ENCODE results near the gene SOCS2. TPM values are rescaled to one million over a fixed set of nuclear protein-coding genes. Genes with fewer than 3 reads are reported as not detected.

SOCS2 gene
- total RNA-seq, 1 experiment from 2014 or later: 57.2 TPM

- Histone ChIP-seq H3K4me1 (ENCODE audit: insufficient read depth, low read length) (no peaks in the 10 kb centered on the region), H3K14ac (ENCODE audit: insufficient read depth, low read length) (no peak overlapping the region), H3T11ph (ENCODE audit: low read length) (no peak overlapping the region), H2AK5ac (ENCODE audit: insufficient read length, low read length) (no peak overlapping the region), H3K4ac (ENCODE audit: low read depth, low read length) (no peak overlapping the region), H3K79me2 (ENCODE audit: insufficient read depth, low read length) (no peaks in the 10 kb centered on the region), H2BK5ac (ENCODE audit: insufficient read length, low read length) (no peak overlapping the region), H2BK15ac (ENCODE audit: low read depth, low read length) (no peak overlapping the region), H4K91ac (ENCODE audit: insufficient read length, low read depth, low read length) (no peak overlapping the region), H2BK20ac (ENCODE audit: low read depth, low read length, poor library complexity, severe bottlenecking) (no peak overlapping the region), H2BK12ac (ENCODE audit: insufficient read length, low read depth, low read length) (no peak overlapping the region), H3K18ac (ENCODE audit: insufficient read length, low read depth, low read length) (no peak overlapping the region), H3K27me3 (ENCODE audit: insufficient read depth, low read length) (no peaks in the 10 kb centered on the region), H3K4me2 (ENCODE audit: insufficient read depth, insufficient read length, low read length) (no peak overlapping the region), H3K23ac (ENCODE audit: insufficient read length, low read depth, low read length) (no peak overlapping the region), H3K79me1 (ENCODE audit: insufficient read depth, low read depth, low read length, poor library complexity, severe bottlenecking) (no peaks in the 10 kb centered on the region), H3K23me2 (ENCODE audit: insufficient read length, low read depth, low read length, poor library complexity, severe bottlenecking) (no peaks in the 10 kb centered on the region), H4K8ac (replicated peaks; ENCODE audit: insufficient read length, low read depth, low read length) (no peak overlapping the region), H4K5ac (ENCODE audit: insufficient read length, low read depth, low read length) (no peak overlapping the region), H3K56ac (ENCODE audit: insufficient read length, low read depth, low read length) (no peak overlapping the region), H3K27ac (ENCODE audit: insufficient read length, low read depth, low read length) (no peak overlapping the region), H2BK120ac (ENCODE audit: low read depth, low read length, poor library complexity, severe bottlenecking) (no peak overlapping the region), H2AFZ (ENCODE audit: low read length) (no peak overlapping the region), H3K9me3 (ENCODE audit: control insufficient read depth, low read depth, low read length) (no peaks in the 10 kb centered on the region), H4K20me1 (ENCODE audit: control insufficient read depth, insufficient read depth, insufficient read length) (no peaks in the 10 kb centered on the region), H3K9ac (ENCODE audit: extremely low read depth, insufficient read length, low read length) (no peak overlapping the region)
- no peaks in the 10 kb centered on the region for H3K9me3 Mint-ChIP-seq
- peaks cover 1% of the 10 kb centered on the region; the same call in 1 of the 2 replicates for H3K27me3 Mint-ChIP-seq (ENCODE audit: low read depth)
- peaks cover 4% of the 10 kb centered on the region in 2 experiments for H3K4me1 Mint-ChIP-seq
- peaks cover 3 to 13% (median 11%) of the 10 kb centered on the region in 3 experiments; a peak in 5 of 7 replicates for H3K36me3 Mint-ChIP-seq (ENCODE audit: insufficient read depth in 1 of 3, low read depth in 3 of 3)
- no peak overlapping the region for H3K27ac Mint-ChIP-seq
- TF ChIP-seq, protein P1, sequence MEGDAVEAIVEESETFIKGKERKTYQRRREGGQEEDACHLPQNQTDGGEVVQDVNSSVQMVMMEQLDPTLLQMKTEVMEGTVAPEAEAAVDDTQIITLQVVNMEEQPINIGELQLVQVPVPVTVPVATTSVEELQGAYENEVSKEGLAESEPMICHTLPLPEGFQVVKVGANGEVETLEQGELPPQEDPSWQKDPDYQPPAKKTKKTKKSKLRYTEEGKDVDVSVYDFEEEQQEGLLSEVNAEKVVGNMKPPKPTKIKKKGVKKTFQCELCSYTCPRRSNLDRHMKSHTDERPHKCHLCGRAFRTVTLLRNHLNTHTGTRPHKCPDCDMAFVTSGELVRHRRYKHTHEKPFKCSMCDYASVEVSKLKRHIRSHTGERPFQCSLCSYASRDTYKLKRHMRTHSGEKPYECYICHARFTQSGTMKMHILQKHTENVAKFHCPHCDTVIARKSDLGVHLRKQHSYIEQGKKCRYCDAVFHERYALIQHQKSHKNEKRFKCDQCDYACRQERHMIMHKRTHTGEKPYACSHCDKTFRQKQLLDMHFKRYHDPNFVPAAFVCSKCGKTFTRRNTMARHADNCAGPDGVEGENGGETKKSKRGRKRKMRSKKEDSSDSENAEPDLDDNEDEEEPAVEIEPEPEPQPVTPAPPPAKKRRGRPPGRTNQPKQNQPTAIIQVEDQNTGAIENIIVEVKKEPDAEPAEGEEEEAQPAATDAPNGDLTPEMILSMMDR (conservative IDR thresholded peaks at IDR 0.05): no peak
- no CpG with 5 or more reads among the region's 4 CpGs for WGBS (ENCODE audit: extremely low coverage, insufficient read length, low lambda C conversion rate)
- no peak overlapping the region for H3K4me3 Mint-ChIP-seq
- no peak for DNase-seq
Measured at GRCh38 chr12:93541578-93542225, 30.8 kb upstream of the SOCS2 start.

Data from H9 (cell line).